DOHH2 (cell line): Measurements from ENCODE around the gene FARP2.
"Not testable (repeated sequence)": the region's sequence is repeated elsewhere in the genome, so short reads cannot be mapped to it uniquely, and the experiment has no call there.

Source experiments
- H3F3A ChIP-seq: fragments of 200-600 bp; sonication (generic), shearing (Covaris generic); 2 replicates; pipeline ENCODE4 v1.6.0; 2016; ENCODE audit warnings: antibody characterized with exemption, mild to moderate bottlenecking; ENCODE audit not compliant: control insufficient read depth, insufficient read depth
- H3K27ac ChIP-seq: fragments of 200-600 bp; sonication (generic); 2 replicates; pipeline ENCODE4 v1.5.1; 2014; ENCODE audit warnings: low read depth, mild to moderate bottlenecking, low read length, moderate library complexity
- H3K27me3 ChIP-seq: fragments of 200-600 bp; sonication (generic); 2 replicates; pipeline ENCODE4 v1.6.1; 2014; ENCODE audit warnings: mild to moderate bottlenecking, low read length, mixed read lengths; ENCODE audit not compliant: control insufficient read depth
- H3K36me3 ChIP-seq: fragments of 200-600 bp; sonication (generic); 2 replicates; pipeline ENCODE4 v1.6.1; 2014; ENCODE audit warnings: mild to moderate bottlenecking, low read length, moderate library complexity, mixed read lengths; ENCODE audit not compliant: control insufficient read depth
- H3K4me1 ChIP-seq: fragments of 200-600 bp; sonication (generic); 2 replicates; pipeline ENCODE4 v1.6.1; 2014; ENCODE audit warnings: mild to moderate bottlenecking, low read length, mixed read lengths; ENCODE audit not compliant: control insufficient read depth
- H3K4me2 ChIP-seq: fragments of 200-600 bp; sonication (generic); 2 replicates; pipeline ENCODE4 v1.6.0; 2014; ENCODE audit warnings: mild to moderate bottlenecking, low read length, moderate library complexity
- H3K4me3 ChIP-seq: fragments of 200-600 bp; sonication (generic); 2 replicates; pipeline ENCODE4 v1.5.1; 2014; ENCODE audit warnings: mild to moderate bottlenecking, low read length, mixed read lengths
- H3K79me2 ChIP-seq: fragments of 200-600 bp; sonication (generic); 2 replicates; pipeline ENCODE4 v1.6.1; 2014; ENCODE audit warnings: mild to moderate bottlenecking, low read length, mixed read lengths; ENCODE audit not compliant: control insufficient read depth
- H3K9me2 ChIP-seq: fragments of 200-600 bp; sonication (generic); replicated peaks from 2 replicates; pipeline ENCODE4 v1.6.1; 2014; ENCODE audit warnings: mild to moderate bottlenecking, low read length, mixed read lengths; ENCODE audit not compliant: control insufficient read depth
- H3K9me3 ChIP-seq: fragments of 200-600 bp; sonication (generic); 2 replicates; pipeline ENCODE4 v1.6.1; 2014; ENCODE audit warnings: antibody characterized with exemption, low read length, mixed read lengths; ENCODE audit not compliant: control insufficient read depth, insufficient read depth
- H4K20me1 ChIP-seq: fragments of 200-600 bp; sonication (generic); 2 replicates; pipeline ENCODE4 v1.6.0; 2014; ENCODE audit warnings: low read depth, mild to moderate bottlenecking, antibody characterized with exemption, low read length, moderate library complexity; ENCODE audit not compliant: control insufficient read depth, insufficient read depth
- EZH2phosphoT487 ChIP-seq: fragments of 200-600 bp; sonication (generic); IDR thresholded peaks from 2 replicates; pipeline ENCODE4 v1.6.1; 2017; ENCODE audit warnings: borderline replicate concordance, mild to moderate bottlenecking, antibody characterized with exemption, low read length, moderate library complexity, mixed read lengths
- TF ChIP-seq, protein P1 (sequence below): fragments of 200-600 bp; sonication (generic); IDR thresholded peaks from one replicate; pipeline ENCODE4 v1.5.1; 2014; ENCODE audit warnings: antibody characterized with exemption, mild to moderate bottlenecking, low read depth, low read length; ENCODE audit not compliant: poor library complexity, severe bottlenecking

FARP2 gene

GRCh38 chr2:241317391-241317790, 38.7 kb upstream of the FARP2 start:
- no peaks in the 10 kb centered on the region for H3K27me3 ChIP-seq
- H3K79me2 ChIP-seq, result peaks cover 96% of the 10 kb centered on the region
- H3K4me2 ChIP-seq, result peak overlapping the region; percentile 93
- no peaks in the 10 kb centered on the region for H3K9me2 ChIP-seq
- no peaks in the 10 kb centered on the region for H3K9me3 ChIP-seq
- H3K27ac ChIP-seq, result peak overlapping the region; percentile 56; the same call in 1 of the 2 replicates
- TF ChIP-seq, protein P1, sequence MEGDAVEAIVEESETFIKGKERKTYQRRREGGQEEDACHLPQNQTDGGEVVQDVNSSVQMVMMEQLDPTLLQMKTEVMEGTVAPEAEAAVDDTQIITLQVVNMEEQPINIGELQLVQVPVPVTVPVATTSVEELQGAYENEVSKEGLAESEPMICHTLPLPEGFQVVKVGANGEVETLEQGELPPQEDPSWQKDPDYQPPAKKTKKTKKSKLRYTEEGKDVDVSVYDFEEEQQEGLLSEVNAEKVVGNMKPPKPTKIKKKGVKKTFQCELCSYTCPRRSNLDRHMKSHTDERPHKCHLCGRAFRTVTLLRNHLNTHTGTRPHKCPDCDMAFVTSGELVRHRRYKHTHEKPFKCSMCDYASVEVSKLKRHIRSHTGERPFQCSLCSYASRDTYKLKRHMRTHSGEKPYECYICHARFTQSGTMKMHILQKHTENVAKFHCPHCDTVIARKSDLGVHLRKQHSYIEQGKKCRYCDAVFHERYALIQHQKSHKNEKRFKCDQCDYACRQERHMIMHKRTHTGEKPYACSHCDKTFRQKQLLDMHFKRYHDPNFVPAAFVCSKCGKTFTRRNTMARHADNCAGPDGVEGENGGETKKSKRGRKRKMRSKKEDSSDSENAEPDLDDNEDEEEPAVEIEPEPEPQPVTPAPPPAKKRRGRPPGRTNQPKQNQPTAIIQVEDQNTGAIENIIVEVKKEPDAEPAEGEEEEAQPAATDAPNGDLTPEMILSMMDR, result no peak
- TF ChIP-seq EZH2phosphoT487, result no peak
- peaks cover 37% of the 10 kb centered on the region for H4K20me1 ChIP-seq
- peak overlapping the region; percentile 87 for H3K4me3 ChIP-seq
- H3K36me3 ChIP-seq, result peaks cover 74% of the 10 kb centered on the region
- H3F3A ChIP-seq, result peaks cover 1% of the 10 kb centered on the region
- H3K4me1 ChIP-seq, result peaks cover 76% of the 10 kb centered on the region

- not testable (repeated sequence) for H3K27me3 ChIP-seq, H3K27ac ChIP-seq, H3F3A ChIP-seq, H3K9me2 ChIP-seq, H3K9me3 ChIP-seq
- H3K4me3 ChIP-seq, result peak overlapping the region; percentile 87
- peaks cover 76% of the 10 kb centered on the region for H3K4me1 ChIP-seq
- H4K20me1 ChIP-seq, result peaks cover 34% of the 10 kb centered on the region
- H3K36me3 ChIP-seq, result peaks cover 73% of the 10 kb centered on the region
- H3K79me2 ChIP-seq, result peaks cover 96% of the 10 kb centered on the region
- peak overlapping the region; percentile 93 for H3K4me2 ChIP-seq
These were observed 37.3 kb upstream of the FARP2 start for GRCh38 chr2:241318830-241319229.

- H3K4me1 ChIP-seq, result peaks cover 85% of the 10 kb centered on the region
- TF ChIP-seq, protein P1, result no peak
- TF ChIP-seq EZH2phosphoT487, result no peak
- no peaks in the 10 kb centered on the region for H3K27me3 ChIP-seq
- H3K27ac ChIP-seq, result no peak overlapping the region
- H3K9me2 ChIP-seq, result no peaks in the 10 kb centered on the region
- H3F3A ChIP-seq, result peaks cover 14% of the 10 kb centered on the region; the same call in 1 of the 2 replicates
- H3K79me2 ChIP-seq, result peaks cover 97% of the 10 kb centered on the region
- H3K36me3 ChIP-seq, result peaks cover 77% of the 10 kb centered on the region
- H3K4me3 ChIP-seq, result peak overlapping the region; percentile 40
- H3K4me2 ChIP-seq, result peak overlapping the region; percentile 93
- H4K20me1 ChIP-seq, result peaks cover 40% of the 10 kb centered on the region
- no peaks in the 10 kb centered on the region for H3K9me3 ChIP-seq
These were observed 35.7 kb upstream of the FARP2 start for GRCh38 chr2:241320394-241320793.

DNA sequence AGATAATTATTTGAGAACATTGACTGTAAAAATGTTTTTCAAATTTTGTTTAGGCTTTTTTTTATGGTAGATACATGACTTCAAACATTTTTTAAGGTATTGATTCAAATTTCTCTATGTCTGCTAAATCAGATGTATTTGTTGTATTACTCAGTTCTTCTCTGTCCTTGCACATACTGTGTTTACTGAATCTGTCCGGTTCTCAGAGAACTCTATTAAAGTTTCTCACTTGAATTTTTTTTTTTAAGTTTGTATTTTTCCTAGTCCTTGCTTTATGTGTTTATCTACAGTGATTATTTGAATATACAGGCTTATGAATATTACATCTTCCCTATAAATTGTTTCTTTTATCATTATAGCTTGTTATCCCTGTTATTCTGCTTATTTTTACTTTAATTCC, 35.1 kb upstream of the FARP2 start:
- H3K27me3 ChIP-seq, result no peaks in the 10 kb centered on the region
- H3K79me2 ChIP-seq, result peaks cover 100% of the 10 kb centered on the region
- no peaks in the 10 kb centered on the region for H3K9me3 ChIP-seq
- H3K9me2 ChIP-seq, result no peaks in the 10 kb centered on the region
- H3K36me3 ChIP-seq, result peaks cover 82% of the 10 kb centered on the region
- peak overlapping the region; percentile 40 for H3K4me3 ChIP-seq
- H3K4me2 ChIP-seq, result peak overlapping the region; percentile 93
- peak overlapping the region; percentile 46; the same call in 1 of the 2 replicates for H3K27ac ChIP-seq
- peaks cover 14% of the 10 kb centered on the region; the same call in 1 of the 2 replicates for H3F3A ChIP-seq
- peaks cover 90% of the 10 kb centered on the region for H3K4me1 ChIP-seq
- TF ChIP-seq, protein P1, result no peak
- no peak for TF ChIP-seq EZH2phosphoT487
- peaks cover 42% of the 10 kb centered on the region for H4K20me1 ChIP-seq
